Right atrium auricular region (tissue), 2 donors: ENCODE results near the gene ATP5PO. TPM values are rescaled to one million over a fixed set of nuclear protein-coding genes. Genes with fewer than 3 reads are reported as not detected.

ENCODE experiments used
- DNase-seq: peaks from one replicate; pipeline ENCODE4 v3.0.0-alpha.2; 2019; ENCODE audit warnings: low spot score
- H3K27ac ChIP-seq, 2 donors: fragments of 200-600 bp; sonication (generic); 1 replicate in 1 of 2; 2 replicates in 1 of 2; pipeline ENCODE4 v1.5.1; 2016 to 2019
- H3K27me3 ChIP-seq, 2 donors: fragments of 200-600 bp; sonication (generic); one replicate each; pipeline versions ENCODE4 v1.5.1 to v1.6.0; 2017 to 2019
- H3K36me3 ChIP-seq: fragments of 200-600 bp; sonication (generic); one replicate; pipeline ENCODE4 v1.5.1; 2016
- H3K4me1 ChIP-seq, 2 donors: fragments of 200-600 bp; sonication (generic); one replicate each; pipeline versions ENCODE4 v1.5.1 to v1.6.0; 2017 to 2019
- H3K4me3 ChIP-seq, 2 donors: fragments of 200-600 bp; sonication (generic); 1 replicate in 1 of 2; 2 replicates in 1 of 2; pipeline ENCODE4 v1.5.1; 2017 to 2019; ENCODE audit warnings: mild to moderate bottlenecking in 1 of 2, moderate library complexity in 1 of 2
- H3K9me3 ChIP-seq, 2 donors: fragments of 200-600 bp; sonication (generic); one replicate each; pipeline ENCODE4 v1.5.1; 2019
- CTCF ChIP-seq, 2 donors: fragments of 200-600 bp; sonication (generic); IDR thresholded peaks; one replicate each; pipeline ENCODE4 v1.5.1; 2019; ENCODE audit warnings: antibody characterized with exemption in 2 of 2
- total RNA-seq, 2 donors: library from RNA; depleted of rRNA; stranded (reverse); fragments of >200 nt; gene quantifications; one replicate each; pipeline ENCODE4 v1.1.0, GENCODE V29; 2016

The ATP5PO gene
- total RNA-seq: 100 to 1,000 TPM; 593 to 693 TPM

- H3K9me3 ChIP-seq: no peaks in the 10 kb centered on the region
- peaks cover 0 to 36% of the 10 kb centered on the region in 2 donors for H3K4me1 ChIP-seq
- H3K27ac ChIP-seq: peak within 1 kb of the TSS; percentile 91 to 97
- no peak for TF ChIP-seq CTCF (IDR thresholded peaks at IDR 0.05)
- H3K27me3 ChIP-seq: no peaks in the 10 kb centered on the region
- peak; percentile 99 for DNase-seq
- peaks cover 31% of the 10 kb centered on the region for H3K36me3 ChIP-seq
- peak within 1 kb of the TSS; percentile 85 to 94 for H3K4me3 ChIP-seq
Observed at GRCh38 chr21:33915368-33916199, at the start of gene ATP5PO. Gene ATP5PO (minus strand): TSS chr21:33915804. CDS start chr21:33915763, 41 bp downstream.

- Histone ChIP-seq H3K9me3 (peaks cover 0 to 8% of the 10 kb centered on the region in 2 donors), H3K4me1 (peaks cover 0 to 18% of the 10 kb centered on the region in 2 donors), H3K4me3 (no peak overlapping the region), H3K27ac (no peak overlapping the region), H3K27me3 (no peaks in the 10 kb centered on the region), H3K36me3 (no peaks in the 10 kb centered on the region)
- DNase-seq: no peak
- TF ChIP-seq CTCF (IDR thresholded peaks at IDR 0.05): no peak
Observed at GRCh38 chr21:33964706-33965325, 49.2 kb upstream of the ATP5PO start.

- DNase-seq: no peak
- Histone ChIP-seq H3K4me1 (peaks cover 0 to 10% of the 10 kb centered on the region in 2 donors), H3K36me3 (no peaks in the 10 kb centered on the region), H3K27me3 (no peaks in the 10 kb centered on the region), H3K4me3 (no peak overlapping the region), H3K27ac (no peak overlapping the region), H3K9me3 (peaks cover 0 to 16% of the 10 kb centered on the region in 2 donors)
- TF ChIP-seq CTCF (IDR thresholded peaks at IDR 0.05): no peak
Observed at GRCh38 chr21:33963848-33964555, 48.4 kb upstream of the ATP5PO start.

GRCh38 chr21:33962290-33962689 lies 46.7 kb upstream of the ATP5PO start:
- Histone ChIP-seq H3K27ac (no peak overlapping the region), H3K4me1 (no peaks in the 10 kb centered on the region), H3K9me3 (peaks cover 0 to 22% of the 10 kb centered on the region in 2 donors), H3K4me3 (no peak overlapping the region), H3K36me3 (no peaks in the 10 kb centered on the region), H3K27me3 (no peaks in the 10 kb centered on the region)
- no peak for DNase-seq
- no peak for TF ChIP-seq CTCF (IDR thresholded peaks at IDR 0.05)

GRCh38 chr21:33961061-33961460 lies 45.5 kb upstream of the ATP5PO start:
- H3K36me3 ChIP-seq: no peaks in the 10 kb centered on the region
- DNase-seq: no peak
- no peaks in the 10 kb centered on the region for H3K27me3 ChIP-seq
- no peak for TF ChIP-seq CTCF (IDR thresholded peaks at IDR 0.05)
- no peaks in the 10 kb centered on the region for H3K4me1 ChIP-seq
- no peak overlapping the region for H3K4me3 ChIP-seq
- H3K27ac ChIP-seq: no peak overlapping the region
- H3K9me3 ChIP-seq: peaks cover 0 to 22% of the 10 kb centered on the region in 2 donors
